A673 (cell line): ENCODE measurements around the gene OR9G1.

Experiments
- CTCF ChIP-seq: fragments of 300-800, 200-600 bp; sonication (generic); conservative IDR thresholded peaks from 2 replicates; pipeline ENCODE4 v1.5.1; 2017; ENCODE audit warnings: low read depth, mild to moderate bottlenecking, antibody characterized with exemption, low read length, moderate library complexity, mixed read lengths
- EZH2 ChIP-seq: fragments of 200-600 bp; sonication (generic); IDR thresholded peaks from 2 replicates; pipeline ENCODE4 v1.6.1; 2017; ENCODE audit warnings: borderline replicate concordance, low read depth, mild to moderate bottlenecking, mixed read lengths, antibody characterized with exemption, low read length; ENCODE audit not compliant: poor library complexity, severe bottlenecking

DNA sequence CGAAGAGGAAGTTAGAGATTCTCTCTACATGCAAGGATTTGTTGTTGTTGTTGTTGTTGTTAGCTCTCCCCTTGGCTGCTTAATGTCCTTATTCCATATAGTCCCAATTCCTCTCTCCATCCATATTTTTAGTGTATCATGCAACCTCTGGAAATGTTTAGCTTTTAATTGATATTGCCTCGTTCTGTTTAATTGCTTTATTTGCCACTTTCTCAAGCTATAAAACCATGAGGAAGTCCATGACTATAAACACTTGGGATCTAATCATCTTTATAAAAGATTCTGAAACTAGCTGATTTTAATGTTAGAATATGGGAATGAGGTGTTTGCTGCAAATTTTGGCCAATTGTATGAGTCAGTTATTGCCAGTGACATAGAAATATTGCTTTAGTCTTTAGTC lies 5.5 kb upstream of the OR9G1 start:
- TF ChIP-seq EZH2: no peak
- no peak for TF ChIP-seq CTCF
